ENCODE measurements around the gene RAD51B. TPM values are rescaled to one million over a fixed set of nuclear protein-coding genes. Genes with fewer than 3 reads are reported as not detected.
A peak's percentile ranks its signal among the peaks of the same experiment; 100 is the strongest.

Gene RAD51B
- total RNA-seq, 1 donor from 2014 or later: 38.6 TPM

DNA sequence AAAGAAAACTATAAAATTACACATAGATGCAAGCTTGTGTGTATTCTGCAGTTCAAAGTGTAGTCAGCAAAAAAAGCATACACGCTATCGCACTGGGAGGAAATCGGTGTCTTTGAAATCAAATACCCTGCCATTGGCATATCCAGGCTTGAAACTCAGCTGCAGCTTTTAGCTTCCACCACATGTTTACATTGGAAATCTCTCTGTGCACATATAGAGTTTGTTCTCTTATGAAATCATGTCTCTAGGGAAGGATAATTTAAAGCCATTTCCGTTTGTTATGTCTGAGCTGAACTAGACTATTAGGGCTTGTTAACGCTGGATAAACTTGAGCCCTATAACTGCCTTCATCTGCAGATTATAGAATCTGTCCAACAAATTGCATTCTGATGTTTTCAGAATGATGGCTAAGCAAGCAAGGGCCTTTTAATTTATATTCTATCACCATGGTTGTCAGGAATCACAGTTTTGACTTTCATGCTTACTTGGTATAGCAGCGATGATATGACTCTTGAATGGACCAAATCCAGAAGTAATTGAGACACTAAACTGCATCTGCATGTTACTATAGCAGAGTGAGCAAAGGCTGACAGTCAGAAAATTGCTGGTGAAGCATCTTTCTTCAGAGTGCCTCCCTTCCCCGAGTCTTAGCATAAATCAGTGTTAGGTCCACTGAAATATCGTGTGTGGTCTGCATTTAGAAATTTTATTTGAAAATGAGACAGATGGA, 530.5 kb downstream of the RAD51B start:
- no peak overlapping the region for H3K27ac ChIP-seq (ENCODE audit: low read depth, low read length)
- H3K27me3 ChIP-seq (ENCODE audit: control insufficient read depth in 3 of 3, insufficient read depth in 3 of 3, low read length in 3 of 3): no peaks in the 10 kb centered on the region
- no peaks in the 10 kb centered on the region for H3K36me3 ChIP-seq (ENCODE audit: control insufficient read depth in 3 of 3, insufficient read depth in 3 of 3, low read length in 3 of 3)
- H3K4me3 ChIP-seq (ENCODE audit: low read length in 3 of 3): no peak overlapping the region
- H3K9me3 ChIP-seq (ENCODE audit: control insufficient read depth in 3 of 3, low read length in 3 of 3): no peaks in the 10 kb centered on the region
- no peak overlapping the region for H3K9ac ChIP-seq (ENCODE audit: low read depth in 1 of 3, low read length in 3 of 3)
- no peaks in the 10 kb centered on the region for H3K4me1 ChIP-seq (ENCODE audit: control insufficient read depth in 3 of 3, insufficient read depth in 3 of 3, low read length in 3 of 3)

DNA sequence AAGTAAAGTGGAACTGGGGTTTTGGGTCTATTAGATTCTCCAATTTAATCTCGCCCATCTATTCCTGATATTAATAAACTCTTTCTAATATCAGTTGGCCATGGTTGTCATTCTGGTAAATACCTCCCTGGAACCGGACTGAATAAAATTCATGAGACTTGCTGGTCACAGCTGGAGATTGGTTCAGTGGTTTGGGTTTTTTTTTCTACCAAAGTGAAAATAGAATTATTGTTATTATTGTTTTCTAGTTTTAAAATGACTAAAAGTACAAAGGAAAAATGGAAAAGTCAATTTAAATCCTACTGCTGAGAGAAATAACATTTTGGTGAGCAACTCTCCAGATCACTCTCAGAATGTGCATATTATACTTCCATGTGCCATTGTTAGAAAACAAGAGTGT, 535.8 kb downstream of the RAD51B start:
- H3K4me3 ChIP-seq (ENCODE audit: low read length in 3 of 3): no peak overlapping the region
- H3K27ac ChIP-seq (ENCODE audit: low read depth, low read length): no peak overlapping the region
- H3K4me1 ChIP-seq (ENCODE audit: control insufficient read depth in 3 of 3, insufficient read depth in 3 of 3, low read length in 3 of 3): peaks cover 0 to 7% (median 6%) of the 10 kb centered on the region in 3 donors
- H3K27me3 ChIP-seq (ENCODE audit: control insufficient read depth in 3 of 3, insufficient read depth in 3 of 3, low read length in 3 of 3): no peaks in the 10 kb centered on the region
- no peak overlapping the region for H3K9ac ChIP-seq (ENCODE audit: low read depth in 1 of 3, low read length in 3 of 3)
- H3K36me3 ChIP-seq (ENCODE audit: control insufficient read depth in 3 of 3, insufficient read depth in 3 of 3, low read length in 3 of 3): no peaks in the 10 kb centered on the region
- H3K9me3 ChIP-seq (ENCODE audit: control insufficient read depth in 3 of 3, low read length in 3 of 3): no peaks in the 10 kb centered on the region

DNA sequence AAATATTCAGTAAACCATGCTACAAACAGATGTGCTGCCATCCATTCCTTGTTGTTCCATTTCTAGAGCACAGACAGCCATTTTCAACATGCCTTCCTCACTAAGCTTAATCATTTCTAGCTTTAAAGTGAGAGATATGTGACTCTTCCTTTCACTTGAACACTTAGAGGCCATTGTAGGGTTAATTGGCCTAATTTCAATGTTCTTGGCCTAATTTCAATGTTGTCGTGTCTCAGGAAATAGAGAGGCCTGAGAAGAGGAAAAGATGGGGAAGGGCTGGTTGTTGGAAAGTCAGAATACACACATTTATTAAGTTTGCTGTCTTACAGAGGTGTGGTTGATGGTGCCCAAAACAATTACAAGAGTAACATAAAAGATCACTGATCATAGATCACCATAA, 538.2 kb downstream of the RAD51B start:
- Histone ChIP-seq H3K36me3 (ENCODE audit: control insufficient read depth in 3 of 3, insufficient read depth in 3 of 3, low read length in 3 of 3) (no peaks in the 10 kb centered on the region), H3K4me1 (ENCODE audit: control insufficient read depth in 3 of 3, insufficient read depth in 3 of 3, low read length in 3 of 3) (peaks cover 0 to 7% (median 6%) of the 10 kb centered on the region in 3 donors)

DNA sequence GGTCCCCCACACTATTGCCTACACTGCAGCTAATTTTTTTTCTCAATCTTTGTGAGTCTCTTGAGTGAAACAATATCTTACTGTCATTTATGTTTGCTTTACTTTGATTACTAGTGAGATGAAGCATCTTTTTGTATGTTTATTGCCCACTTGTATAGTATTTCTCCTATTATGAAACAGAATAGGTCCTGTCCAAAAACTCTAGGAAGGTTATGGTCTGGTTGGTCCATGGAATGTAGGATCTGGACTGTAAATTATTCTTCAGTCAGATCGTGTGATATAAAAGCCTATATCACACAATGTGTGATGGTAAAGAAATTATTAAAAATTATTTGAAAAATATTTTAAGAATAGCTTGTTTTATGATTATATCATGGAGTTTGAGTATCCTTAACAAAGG, 538.9 kb downstream of the RAD51B start:
- no peaks in the 10 kb centered on the region for H3K27me3 ChIP-seq (ENCODE audit: control insufficient read depth in 3 of 3, insufficient read depth in 3 of 3, low read length in 3 of 3)

More for the DNA sequence above, 538.2 kb downstream of the RAD51B start:
- no peaks in the 10 kb centered on the region for H3K27me3 ChIP-seq (ENCODE audit: control insufficient read depth in 3 of 3, insufficient read depth in 3 of 3, low read length in 3 of 3)
- H3K27ac ChIP-seq (ENCODE audit: low read depth, low read length): no peak overlapping the region
- no peak overlapping the region for H3K9ac ChIP-seq (ENCODE audit: low read depth in 1 of 3, low read length in 3 of 3)
- no peak overlapping the region for H3K4me3 ChIP-seq (ENCODE audit: low read length in 3 of 3)
- H3K9me3 ChIP-seq (ENCODE audit: control insufficient read depth in 3 of 3, low read length in 3 of 3): no peaks in the 10 kb centered on the region

DNA sequence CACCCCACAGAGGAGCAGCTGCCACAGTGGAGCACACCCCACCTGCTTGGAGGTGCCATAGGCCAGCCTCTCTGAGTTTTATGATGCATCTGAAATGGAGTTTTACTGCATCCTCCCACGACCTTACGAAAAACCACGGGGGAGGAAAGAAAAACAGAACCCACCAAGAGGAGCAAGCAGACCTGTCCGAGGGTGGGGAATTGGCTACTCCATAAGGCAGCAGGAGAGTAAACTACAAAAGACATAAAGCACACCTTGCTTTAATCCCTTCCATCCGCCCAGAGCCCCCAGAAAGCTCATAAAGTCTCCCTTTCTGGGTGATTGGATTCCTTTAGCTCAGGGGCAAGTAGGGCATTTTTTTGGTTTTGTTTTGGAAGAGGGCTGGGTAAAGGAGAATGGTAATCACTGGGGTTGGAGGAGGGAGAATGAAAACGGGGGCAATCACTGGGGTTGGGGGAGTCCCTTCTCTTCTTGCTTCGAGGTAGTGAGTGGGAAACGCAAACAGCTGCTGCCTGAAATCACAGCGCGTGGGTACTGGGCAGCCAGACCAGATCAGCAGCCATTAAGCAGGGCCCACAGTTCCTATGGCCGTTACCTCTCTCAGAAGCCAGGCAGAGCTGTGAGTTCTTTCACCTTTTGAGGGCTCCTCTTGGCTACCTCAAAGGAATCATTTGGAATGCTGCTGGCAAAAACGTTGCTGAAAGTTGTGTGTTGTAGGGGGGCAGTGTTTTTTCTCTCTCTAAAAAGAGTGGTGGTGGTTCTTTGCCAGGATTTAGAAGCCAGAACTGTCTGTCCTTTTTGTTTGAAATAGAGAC, 539.6 kb downstream of the RAD51B start:
- Histone ChIP-seq H3K27me3 (ENCODE audit: control insufficient read depth in 3 of 3, insufficient read depth in 3 of 3, low read length in 3 of 3) (no peaks in the 10 kb centered on the region), H3K27ac (ENCODE audit: low read depth, low read length) (peak overlapping the region; percentile 56), H3K9me3 (ENCODE audit: control insufficient read depth in 3 of 3, low read length in 3 of 3) (no peaks in the 10 kb centered on the region), H3K36me3 (ENCODE audit: control insufficient read depth in 3 of 3, insufficient read depth in 3 of 3, low read length in 3 of 3) (no peaks in the 10 kb centered on the region), H3K9ac (ENCODE audit: low read depth in 1 of 3, low read length in 3 of 3) (peak overlapping the region in 1 of 3 donors; percentile 32), H3K4me1 (ENCODE audit: control insufficient read depth in 3 of 3, insufficient read depth in 3 of 3, low read length in 3 of 3) (peaks cover 0 to 10% (median 9%) of the 10 kb centered on the region in 3 donors), H3K4me3 (ENCODE audit: low read length in 3 of 3) (no peak overlapping the region)

More for the DNA sequence above, 538.9 kb downstream of the RAD51B start:
- Histone ChIP-seq H3K4me1 (ENCODE audit: control insufficient read depth in 3 of 3, insufficient read depth in 3 of 3, low read length in 3 of 3) (peaks cover 0 to 9% (median 7%) of the 10 kb centered on the region in 3 donors), H3K9ac (ENCODE audit: low read depth in 1 of 3, low read length in 3 of 3) (no peak overlapping the region), H3K9me3 (ENCODE audit: control insufficient read depth in 3 of 3, low read length in 3 of 3) (no peaks in the 10 kb centered on the region), H3K36me3 (ENCODE audit: control insufficient read depth in 3 of 3, insufficient read depth in 3 of 3, low read length in 3 of 3) (no peaks in the 10 kb centered on the region), H3K27ac (ENCODE audit: low read depth, low read length) (no peak overlapping the region), H3K4me3 (ENCODE audit: low read length in 3 of 3) (no peak overlapping the region)

DNA sequence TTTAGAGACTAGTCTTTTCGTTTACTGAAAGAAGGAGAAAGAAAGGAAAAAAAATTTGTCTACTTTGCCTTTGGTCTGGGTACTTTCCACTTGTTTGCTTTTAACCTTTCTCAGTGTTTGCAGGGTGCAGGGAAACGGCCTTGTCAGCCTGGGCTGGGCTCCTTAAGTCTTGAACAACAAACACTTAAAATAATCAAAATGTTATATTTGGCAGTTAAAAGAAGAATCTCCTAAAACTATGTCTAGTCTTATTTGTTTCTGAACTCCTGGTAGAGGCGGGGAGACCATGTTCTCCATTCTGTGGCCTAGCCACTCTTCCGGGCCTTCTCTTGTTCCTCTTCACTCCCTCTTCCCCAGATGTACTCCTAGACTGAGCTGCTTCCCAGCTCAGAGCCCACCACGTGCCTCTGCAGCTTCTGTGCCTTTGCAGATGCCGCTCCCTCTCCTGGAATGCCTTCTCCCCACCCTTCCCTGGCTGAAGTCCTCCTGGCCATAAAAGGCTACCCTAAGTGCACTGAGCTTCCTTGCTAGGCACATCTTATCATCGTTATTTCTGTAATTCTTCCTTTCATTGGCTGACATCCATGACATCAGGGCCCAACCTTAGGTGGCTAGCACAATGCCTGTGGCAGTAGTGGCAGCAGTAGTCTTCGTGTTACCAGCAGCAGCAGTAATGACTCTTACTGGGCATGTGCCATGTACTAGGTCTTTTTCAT, 540.4 kb downstream of the RAD51B start:
- Histone ChIP-seq H3K4me3 (ENCODE audit: low read length in 3 of 3) (no peak overlapping the region), H3K27ac (ENCODE audit: low read depth, low read length) (peak overlapping the region; percentile 56), H3K4me1 (ENCODE audit: control insufficient read depth in 3 of 3, insufficient read depth in 3 of 3, low read length in 3 of 3) (peaks cover 0 to 15% (median 13%) of the 10 kb centered on the region in 3 donors), H3K9me3 (ENCODE audit: control insufficient read depth in 3 of 3, low read length in 3 of 3) (no peaks in the 10 kb centered on the region), H3K27me3 (ENCODE audit: control insufficient read depth in 3 of 3, insufficient read depth in 3 of 3, low read length in 3 of 3) (no peaks in the 10 kb centered on the region), H3K9ac (ENCODE audit: low read depth in 1 of 3, low read length in 3 of 3) (peak overlapping the region in 1 of 3 donors; percentile 32), H3K36me3 (ENCODE audit: control insufficient read depth in 3 of 3, insufficient read depth in 3 of 3, low read length in 3 of 3) (no peaks in the 10 kb centered on the region)

DNA sequence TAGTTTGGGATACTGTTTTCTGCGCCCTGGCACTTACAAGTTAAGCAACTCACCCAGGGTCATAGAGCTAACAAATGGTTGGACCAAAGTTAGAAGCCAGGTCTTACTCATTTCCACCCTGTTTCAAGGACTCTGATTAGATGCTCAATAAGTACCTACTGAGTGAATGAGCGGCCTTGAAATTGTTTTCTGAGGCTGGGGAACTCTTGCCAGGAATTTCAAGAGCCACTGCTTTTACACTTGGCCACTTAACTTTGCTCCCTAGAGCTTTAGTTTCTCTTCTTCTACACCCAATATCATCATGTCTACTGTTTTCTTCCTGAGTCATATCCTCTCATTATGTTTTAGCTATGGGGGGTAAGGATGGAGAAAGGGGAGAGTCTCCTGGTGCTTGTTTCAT, 541.7 kb downstream of the RAD51B start:
- Histone ChIP-seq H3K36me3 (ENCODE audit: control insufficient read depth in 3 of 3, insufficient read depth in 3 of 3, low read length in 3 of 3) (no peaks in the 10 kb centered on the region), H3K4me3 (ENCODE audit: low read length in 3 of 3) (no peak overlapping the region), H3K27me3 (ENCODE audit: control insufficient read depth in 3 of 3, insufficient read depth in 3 of 3, low read length in 3 of 3) (no peaks in the 10 kb centered on the region), H3K27ac (ENCODE audit: low read depth, low read length) (no peak overlapping the region), H3K9me3 (ENCODE audit: control insufficient read depth in 3 of 3, low read length in 3 of 3) (no peaks in the 10 kb centered on the region), H3K4me1 (ENCODE audit: control insufficient read depth in 3 of 3, insufficient read depth in 3 of 3, low read length in 3 of 3) (peaks cover 0 to 17% (median 16%) of the 10 kb centered on the region in 3 donors), H3K9ac (ENCODE audit: low read depth in 1 of 3, low read length in 3 of 3) (no peak overlapping the region)

DNA sequence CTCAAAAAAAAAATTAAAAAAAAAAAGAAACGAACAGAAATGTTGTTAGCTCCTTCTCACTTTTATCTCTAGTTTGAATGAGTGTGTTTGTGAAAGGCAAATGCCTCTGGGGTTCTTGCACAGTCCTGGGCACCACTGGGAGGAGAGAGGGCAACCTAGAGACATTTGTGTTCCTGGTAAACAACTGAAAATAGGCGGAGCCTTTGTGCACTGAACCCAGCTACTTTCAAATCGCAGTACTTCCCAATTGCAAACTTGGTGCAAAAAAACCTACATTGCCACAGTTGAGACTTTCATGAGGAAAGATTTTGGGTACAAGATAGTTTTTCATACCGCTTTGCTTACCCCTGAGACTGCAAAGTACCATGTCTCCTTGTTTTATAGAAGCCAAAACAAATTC, 543.3 kb downstream of the RAD51B start:
- H3K36me3 ChIP-seq (ENCODE audit: control insufficient read depth in 3 of 3, insufficient read depth in 3 of 3, low read length in 3 of 3): no peaks in the 10 kb centered on the region
- H3K4me3 ChIP-seq (ENCODE audit: low read length in 3 of 3): no peak overlapping the region
- no peak overlapping the region for H3K9ac ChIP-seq (ENCODE audit: low read depth in 1 of 3, low read length in 3 of 3)
- no peak overlapping the region for H3K27ac ChIP-seq (ENCODE audit: low read depth, low read length)
- no peaks in the 10 kb centered on the region for H3K27me3 ChIP-seq (ENCODE audit: control insufficient read depth in 3 of 3, insufficient read depth in 3 of 3, low read length in 3 of 3)
- peaks cover 3 to 22% (median 20%) of the 10 kb centered on the region in 3 donors for H3K4me1 ChIP-seq (ENCODE audit: control insufficient read depth in 3 of 3, insufficient read depth in 3 of 3, low read length in 3 of 3)
- no peaks in the 10 kb centered on the region for H3K9me3 ChIP-seq (ENCODE audit: control insufficient read depth in 3 of 3, low read length in 3 of 3)

DNA sequence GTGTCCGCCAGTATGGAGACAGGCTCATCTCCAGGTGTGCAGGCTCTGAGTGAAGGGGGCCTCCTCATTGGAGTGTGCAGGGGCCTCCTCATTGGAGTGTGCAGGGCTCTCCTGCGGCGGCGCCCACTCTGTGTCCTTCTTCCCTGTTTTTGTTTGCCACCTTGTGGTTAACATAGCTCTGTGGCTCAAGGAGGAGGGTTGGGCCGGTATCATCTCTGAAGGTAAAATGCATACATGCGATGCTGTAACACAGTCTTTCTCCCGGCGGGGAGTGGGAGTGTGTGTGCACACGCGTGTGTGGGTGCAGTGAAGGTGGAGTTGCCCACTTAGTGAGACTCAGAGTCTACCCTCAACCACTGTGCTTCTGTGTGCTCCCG, 543.9 kb downstream of the RAD51B start:
- H3K27ac ChIP-seq (ENCODE audit: low read depth, low read length): peak overlapping the region; percentile 52

More for the DNA sequence above, 543.9 kb downstream of the RAD51B start:
- Histone ChIP-seq H3K4me1 (ENCODE audit: control insufficient read depth in 3 of 3, insufficient read depth in 3 of 3, low read length in 3 of 3) (peaks cover 3 to 22% (median 20%) of the 10 kb centered on the region in 3 donors), H3K4me3 (ENCODE audit: low read length in 3 of 3) (no peak overlapping the region), H3K9ac (ENCODE audit: low read depth in 1 of 3, low read length in 3 of 3) (no peak overlapping the region), H3K27me3 (ENCODE audit: control insufficient read depth in 3 of 3, insufficient read depth in 3 of 3, low read length in 3 of 3) (no peaks in the 10 kb centered on the region), H3K36me3 (ENCODE audit: control insufficient read depth in 3 of 3, insufficient read depth in 3 of 3, low read length in 3 of 3) (no peaks in the 10 kb centered on the region), H3K9me3 (ENCODE audit: control insufficient read depth in 3 of 3, low read length in 3 of 3) (no peaks in the 10 kb centered on the region)
